Measurements from ENCODE around the gene VPREB3.

Gene VPREB3

DNA sequence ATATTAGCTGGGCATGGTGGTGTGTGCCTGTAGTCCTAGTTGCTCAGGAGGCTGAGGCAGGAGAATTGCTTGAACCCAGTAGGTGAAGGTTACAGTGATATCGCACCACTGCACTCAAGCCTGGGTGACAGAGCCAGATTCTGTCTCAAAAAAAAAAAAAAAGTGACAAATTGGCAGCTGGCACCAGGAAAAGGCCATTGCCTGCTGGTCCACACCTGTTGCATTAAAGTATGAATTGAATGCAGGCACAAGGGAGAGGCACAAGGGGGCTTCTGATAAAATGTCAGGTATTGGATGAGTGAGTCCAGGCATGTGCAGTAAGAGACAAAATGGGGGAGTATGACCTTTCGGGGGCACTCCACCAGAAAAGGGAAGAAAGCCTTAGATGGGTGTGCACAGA, 31.5 kb downstream of the VPREB3 start:
- Histone ChIP-seq H3F3A (ENCODE audit: insufficient read depth, low read length) (no peaks in the 10 kb centered on the region), H3K4me2 (ENCODE audit: low read length) (no peak overlapping the region), H3K9ac (ENCODE audit: low read length) (no peak overlapping the region), H3K27me3 (ENCODE audit: insufficient read depth, low read length) (no peaks in the 10 kb centered on the region), H3K9me3 (ENCODE audit: low read length) (no peaks in the 10 kb centered on the region), H2AFZ (ENCODE audit: low read length) (no peak overlapping the region), H3K4me1 (ENCODE audit: insufficient read depth, low read length, severe bottlenecking) (no peaks in the 10 kb centered on the region), H3K4me3 (ENCODE audit: low read depth, low read length, poor library complexity, severe bottlenecking) (no peak overlapping the region), H3K27ac (ENCODE audit: low read depth, low read length, poor library complexity, severe bottlenecking) (no peak overlapping the region), H3K79me2 (ENCODE audit: insufficient read depth, low read length) (no peaks in the 10 kb centered on the region), H3K9me2 (ENCODE audit: low read depth, low read length) (no peaks in the 10 kb centered on the region), H3K36me3 (ENCODE audit: insufficient read depth, low read length) (no peaks in the 10 kb centered on the region), H4K20me1 (ENCODE audit: insufficient read depth, low read length) (no peaks in the 10 kb centered on the region)
- TF ChIP-seq EZH2 (IDR thresholded peaks at IDR 0.05; ENCODE audit: borderline replicate concordance, low read length): no peak
- TF ChIP-seq, protein P1, sequence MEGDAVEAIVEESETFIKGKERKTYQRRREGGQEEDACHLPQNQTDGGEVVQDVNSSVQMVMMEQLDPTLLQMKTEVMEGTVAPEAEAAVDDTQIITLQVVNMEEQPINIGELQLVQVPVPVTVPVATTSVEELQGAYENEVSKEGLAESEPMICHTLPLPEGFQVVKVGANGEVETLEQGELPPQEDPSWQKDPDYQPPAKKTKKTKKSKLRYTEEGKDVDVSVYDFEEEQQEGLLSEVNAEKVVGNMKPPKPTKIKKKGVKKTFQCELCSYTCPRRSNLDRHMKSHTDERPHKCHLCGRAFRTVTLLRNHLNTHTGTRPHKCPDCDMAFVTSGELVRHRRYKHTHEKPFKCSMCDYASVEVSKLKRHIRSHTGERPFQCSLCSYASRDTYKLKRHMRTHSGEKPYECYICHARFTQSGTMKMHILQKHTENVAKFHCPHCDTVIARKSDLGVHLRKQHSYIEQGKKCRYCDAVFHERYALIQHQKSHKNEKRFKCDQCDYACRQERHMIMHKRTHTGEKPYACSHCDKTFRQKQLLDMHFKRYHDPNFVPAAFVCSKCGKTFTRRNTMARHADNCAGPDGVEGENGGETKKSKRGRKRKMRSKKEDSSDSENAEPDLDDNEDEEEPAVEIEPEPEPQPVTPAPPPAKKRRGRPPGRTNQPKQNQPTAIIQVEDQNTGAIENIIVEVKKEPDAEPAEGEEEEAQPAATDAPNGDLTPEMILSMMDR (IDR thresholded peaks at IDR 0.05; ENCODE audit: low read length): no peak

DNA sequence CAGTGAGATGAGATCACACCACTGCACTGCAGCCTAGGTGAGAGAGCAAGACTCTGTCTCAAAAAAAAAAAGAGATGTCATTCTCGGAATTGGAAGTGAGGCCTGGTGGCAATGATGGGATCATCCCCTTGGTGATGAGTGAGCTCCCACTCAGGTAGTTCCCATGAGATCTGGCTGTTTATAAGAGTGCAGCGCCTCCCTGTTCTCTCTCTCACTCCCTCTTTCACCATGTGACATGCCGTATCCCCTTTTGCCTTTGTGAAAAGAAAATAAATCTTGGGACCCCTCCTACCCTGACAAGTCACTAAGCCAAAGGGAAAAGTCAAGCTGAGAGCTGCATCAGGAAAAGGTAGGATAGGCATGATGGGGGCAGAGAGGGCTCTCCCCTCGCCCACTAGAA, 32.1 kb downstream of the VPREB3 start:
- Histone ChIP-seq H2AFZ (ENCODE audit: low read length) (no peak overlapping the region), H3K36me3 (ENCODE audit: insufficient read depth, low read length) (no peaks in the 10 kb centered on the region)

DNA sequence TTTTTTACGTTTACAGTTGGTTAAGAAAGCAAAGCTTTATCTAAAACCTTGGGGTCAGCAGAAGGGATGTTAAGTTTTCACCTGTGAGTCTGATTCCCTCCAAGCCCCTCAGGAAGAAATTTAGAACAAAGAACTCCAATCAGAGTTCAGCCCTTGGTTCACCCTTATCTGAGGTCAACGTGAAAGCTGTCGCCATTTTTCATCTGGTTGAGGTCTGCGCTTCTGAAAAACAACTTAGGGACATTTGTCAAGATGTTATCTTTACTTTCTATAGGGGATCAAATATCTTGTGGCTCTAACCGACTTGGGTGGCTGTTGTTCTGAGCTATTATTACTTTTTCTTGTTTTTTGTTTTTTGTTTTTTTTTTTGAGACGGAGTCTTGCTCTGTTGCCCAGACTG, 33.4 kb downstream of the VPREB3 start:
- Histone ChIP-seq H3K9me2 (ENCODE audit: low read depth, low read length) (no peaks in the 10 kb centered on the region), H3F3A (ENCODE audit: insufficient read depth, low read length) (no peaks in the 10 kb centered on the region), H3K4me1 (ENCODE audit: insufficient read depth, low read length, severe bottlenecking) (peaks cover 12% of the 10 kb centered on the region), H3K9ac (ENCODE audit: low read length) (no peak overlapping the region), H3K27ac (ENCODE audit: low read depth, low read length, poor library complexity, severe bottlenecking) (no peak overlapping the region), H3K27me3 (ENCODE audit: insufficient read depth, low read length) (no peaks in the 10 kb centered on the region), H3K79me2 (ENCODE audit: insufficient read depth, low read length) (no peaks in the 10 kb centered on the region), H3K4me3 (ENCODE audit: low read depth, low read length, poor library complexity, severe bottlenecking) (no peak overlapping the region), H2AFZ (ENCODE audit: low read length) (no peak overlapping the region), H3K4me2 (ENCODE audit: low read length) (no peak overlapping the region), H4K20me1 (ENCODE audit: insufficient read depth, low read length) (no peaks in the 10 kb centered on the region), H3K36me3 (ENCODE audit: insufficient read depth, low read length) (no peaks in the 10 kb centered on the region), H3K9me3 (ENCODE audit: low read length) (no peaks in the 10 kb centered on the region)
- no peak for TF ChIP-seq EZH2 (IDR thresholded peaks at IDR 0.05; ENCODE audit: borderline replicate concordance, low read length)

More for the DNA sequence above, 32.1 kb downstream of the VPREB3 start:
- H3K9me3 ChIP-seq (ENCODE audit: low read length): no peaks in the 10 kb centered on the region
- no peak overlapping the region for H3K4me3 ChIP-seq (ENCODE audit: low read depth, low read length, poor library complexity, severe bottlenecking)
- H3K27me3 ChIP-seq (ENCODE audit: insufficient read depth, low read length): no peaks in the 10 kb centered on the region
- no peaks in the 10 kb centered on the region for H3K79me2 ChIP-seq (ENCODE audit: insufficient read depth, low read length)
- H3F3A ChIP-seq (ENCODE audit: insufficient read depth, low read length): no peaks in the 10 kb centered on the region
- H3K9ac ChIP-seq (ENCODE audit: low read length): no peak overlapping the region
- peaks cover 4% of the 10 kb centered on the region for H3K4me1 ChIP-seq (ENCODE audit: insufficient read depth, low read length, severe bottlenecking)
- H4K20me1 ChIP-seq (ENCODE audit: insufficient read depth, low read length): no peaks in the 10 kb centered on the region
- H3K27ac ChIP-seq (ENCODE audit: low read depth, low read length, poor library complexity, severe bottlenecking): no peak overlapping the region
- TF ChIP-seq EZH2 (IDR thresholded peaks at IDR 0.05; ENCODE audit: borderline replicate concordance, low read length): no peak
- TF ChIP-seq, protein P1 (IDR thresholded peaks at IDR 0.05; ENCODE audit: low read length): no peak
- H3K9me2 ChIP-seq (ENCODE audit: low read depth, low read length): no peaks in the 10 kb centered on the region
- H3K4me2 ChIP-seq (ENCODE audit: low read length): no peak overlapping the region

DNA sequence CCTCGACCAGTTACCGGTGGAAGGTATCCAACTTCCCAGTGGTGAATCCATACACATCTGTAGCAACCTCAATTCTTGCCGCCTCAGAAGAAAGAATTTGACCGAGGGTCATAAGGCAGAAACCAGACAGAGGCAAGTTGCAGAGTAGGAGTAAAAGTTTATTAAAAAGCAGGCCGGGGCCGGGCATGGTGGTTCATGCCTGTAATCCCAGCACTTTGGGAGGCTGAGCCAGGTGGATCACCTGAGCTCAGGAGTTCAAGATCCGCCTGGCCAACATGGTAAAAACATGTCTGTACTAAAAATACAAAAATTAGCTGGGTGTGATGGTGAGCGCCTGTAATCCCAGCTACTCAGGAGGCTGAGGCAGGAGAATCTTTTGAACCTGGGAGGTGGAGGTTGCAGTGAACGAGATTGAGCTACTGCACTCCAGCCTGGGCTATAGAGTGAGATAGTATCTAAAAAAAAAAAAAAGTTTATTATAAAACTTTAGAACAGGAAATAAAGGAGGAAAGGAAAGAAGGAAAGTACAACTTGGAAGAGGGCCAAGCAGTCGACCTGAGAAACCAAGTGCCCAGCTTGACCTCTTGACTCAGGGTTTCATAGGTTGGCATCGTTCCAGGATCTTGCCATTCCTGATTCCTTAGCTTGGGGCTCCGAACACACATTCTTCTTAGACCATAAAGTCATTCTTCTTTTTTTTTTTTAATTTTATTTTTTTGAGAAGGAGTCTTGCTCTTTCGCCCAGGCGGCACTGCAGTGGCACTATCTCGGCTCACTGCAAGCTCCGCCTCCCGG, 35.7 kb downstream of the VPREB3 start:
- H3K27me3 ChIP-seq (ENCODE audit: insufficient read depth, low read length): no peaks in the 10 kb centered on the region
- no peaks in the 10 kb centered on the region for H4K20me1 ChIP-seq (ENCODE audit: insufficient read depth, low read length)
- no peaks in the 10 kb centered on the region for H3K9me2 ChIP-seq (ENCODE audit: low read depth, low read length)
- no peaks in the 10 kb centered on the region for H3F3A ChIP-seq (ENCODE audit: insufficient read depth, low read length)
- H3K4me2 ChIP-seq (ENCODE audit: low read length): no peak overlapping the region
- H3K9me3 ChIP-seq (ENCODE audit: low read length): no peaks in the 10 kb centered on the region
- no peak overlapping the region for H3K4me3 ChIP-seq (ENCODE audit: low read depth, low read length, poor library complexity, severe bottlenecking)
- no peak overlapping the region for H2AFZ ChIP-seq (ENCODE audit: low read length)
- TF ChIP-seq EZH2 (IDR thresholded peaks at IDR 0.05; ENCODE audit: borderline replicate concordance, low read length): no peak
- TF ChIP-seq, protein P1 (IDR thresholded peaks at IDR 0.05; ENCODE audit: low read length): no peak
- no peaks in the 10 kb centered on the region for H3K79me2 ChIP-seq (ENCODE audit: insufficient read depth, low read length)
- H3K27ac ChIP-seq (ENCODE audit: low read depth, low read length, poor library complexity, severe bottlenecking): no peak overlapping the region
- peaks cover 10% of the 10 kb centered on the region; the same call in 1 of the 2 replicates for H3K36me3 ChIP-seq (ENCODE audit: insufficient read depth, low read length)
- peaks cover 31% of the 10 kb centered on the region for H3K4me1 ChIP-seq (ENCODE audit: insufficient read depth, low read length, severe bottlenecking)
- no peak overlapping the region for H3K9ac ChIP-seq (ENCODE audit: low read length)
